Esophagus squamous epithelium (tissue), 4 donors: Measurements from ENCODE around the gene MAP1B.

Experiments
- POLR2A ChIP-seq, 4 donors: fragments of 450-650 bp; IDR thresholded peaks; one replicate each; pipeline ENCODE4 v1.6.1; 2017; ENCODE audit warnings: antibody characterized with exemption in 4 of 4, mild to moderate bottlenecking in 4 of 4, moderate library complexity in 3 of 4
- TF ChIP-seq, protein P1 (sequence below), 6 experiments: fragments of 450-650 bp in 4 of 6; fragments of 200-600 bp in 2 of 6; sonication (generic) in 2 of 6; IDR thresholded peaks; one replicate each; pipeline ENCODE4 v1.5.1; 2016 to 2019; ENCODE audit warnings: antibody characterized with exemption in 6 of 6, mild to moderate bottlenecking in 4 of 6, moderate library complexity in 4 of 6

- TF ChIP-seq POLR2A (IDR thresholded peaks at IDR 0.05), result no peak
- TF ChIP-seq, protein P1, sequence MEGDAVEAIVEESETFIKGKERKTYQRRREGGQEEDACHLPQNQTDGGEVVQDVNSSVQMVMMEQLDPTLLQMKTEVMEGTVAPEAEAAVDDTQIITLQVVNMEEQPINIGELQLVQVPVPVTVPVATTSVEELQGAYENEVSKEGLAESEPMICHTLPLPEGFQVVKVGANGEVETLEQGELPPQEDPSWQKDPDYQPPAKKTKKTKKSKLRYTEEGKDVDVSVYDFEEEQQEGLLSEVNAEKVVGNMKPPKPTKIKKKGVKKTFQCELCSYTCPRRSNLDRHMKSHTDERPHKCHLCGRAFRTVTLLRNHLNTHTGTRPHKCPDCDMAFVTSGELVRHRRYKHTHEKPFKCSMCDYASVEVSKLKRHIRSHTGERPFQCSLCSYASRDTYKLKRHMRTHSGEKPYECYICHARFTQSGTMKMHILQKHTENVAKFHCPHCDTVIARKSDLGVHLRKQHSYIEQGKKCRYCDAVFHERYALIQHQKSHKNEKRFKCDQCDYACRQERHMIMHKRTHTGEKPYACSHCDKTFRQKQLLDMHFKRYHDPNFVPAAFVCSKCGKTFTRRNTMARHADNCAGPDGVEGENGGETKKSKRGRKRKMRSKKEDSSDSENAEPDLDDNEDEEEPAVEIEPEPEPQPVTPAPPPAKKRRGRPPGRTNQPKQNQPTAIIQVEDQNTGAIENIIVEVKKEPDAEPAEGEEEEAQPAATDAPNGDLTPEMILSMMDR (IDR thresholded peaks at IDR 0.05), result no peak
These were observed 70.3 kb downstream of the MAP1B start for GRCh38 chr5:72177538-72177937.
